ENCODE results near the gene ITPK1.

Gene ITPK1

GRCh38 chr14:92948647-92949046, 167.1 kb downstream of the ITPK1 start:
- Histone ChIP-seq H3K79me2 (ENCODE audit: insufficient read depth, low read length) (no peaks in the 10 kb centered on the region), H3K4me2 (ENCODE audit: insufficient read depth, low read length) (no peak overlapping the region), H3K4me1 (ENCODE audit: insufficient read depth, low read length) (no peaks in the 10 kb centered on the region), H3K9me3 (ENCODE audit: insufficient read depth, low read length, severe bottlenecking) (no peaks in the 10 kb centered on the region), H3K9ac (ENCODE audit: low read depth, low read length) (no peak overlapping the region), H3K27ac (ENCODE audit: low read length) (no peak overlapping the region), H3K27me3 (ENCODE audit: insufficient read depth, low read length, poor library complexity) (no peaks in the 10 kb centered on the region), H2AFZ (ENCODE audit: low read depth, low read length) (no peak overlapping the region), H3K36me3 (ENCODE audit: insufficient read depth, low read length) (peaks cover 57% of the 10 kb centered on the region), H3K4me3 (ENCODE audit: low read depth in 1 of 2, low read length in 2 of 2) (no peak overlapping the region), H4K20me1 (ENCODE audit: insufficient read depth, low read length) (peaks cover 9% of the 10 kb centered on the region)
- ATAC-seq (ENCODE audit: insufficient read depth, low read depth) (no peak), DNase-seq (no peak)
- no peak for TF ChIP-seq EZH2 (IDR thresholded peaks at IDR 0.05; ENCODE audit: borderline replicate concordance, low read depth, low read length, severe bottlenecking)
- TF ChIP-seq, protein P1, sequence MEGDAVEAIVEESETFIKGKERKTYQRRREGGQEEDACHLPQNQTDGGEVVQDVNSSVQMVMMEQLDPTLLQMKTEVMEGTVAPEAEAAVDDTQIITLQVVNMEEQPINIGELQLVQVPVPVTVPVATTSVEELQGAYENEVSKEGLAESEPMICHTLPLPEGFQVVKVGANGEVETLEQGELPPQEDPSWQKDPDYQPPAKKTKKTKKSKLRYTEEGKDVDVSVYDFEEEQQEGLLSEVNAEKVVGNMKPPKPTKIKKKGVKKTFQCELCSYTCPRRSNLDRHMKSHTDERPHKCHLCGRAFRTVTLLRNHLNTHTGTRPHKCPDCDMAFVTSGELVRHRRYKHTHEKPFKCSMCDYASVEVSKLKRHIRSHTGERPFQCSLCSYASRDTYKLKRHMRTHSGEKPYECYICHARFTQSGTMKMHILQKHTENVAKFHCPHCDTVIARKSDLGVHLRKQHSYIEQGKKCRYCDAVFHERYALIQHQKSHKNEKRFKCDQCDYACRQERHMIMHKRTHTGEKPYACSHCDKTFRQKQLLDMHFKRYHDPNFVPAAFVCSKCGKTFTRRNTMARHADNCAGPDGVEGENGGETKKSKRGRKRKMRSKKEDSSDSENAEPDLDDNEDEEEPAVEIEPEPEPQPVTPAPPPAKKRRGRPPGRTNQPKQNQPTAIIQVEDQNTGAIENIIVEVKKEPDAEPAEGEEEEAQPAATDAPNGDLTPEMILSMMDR (IDR thresholded peaks at IDR 0.05; ENCODE audit: borderline replicate concordance, extremely low read depth, low read length, poor library complexity, severe bottlenecking) = no peak

DNA sequence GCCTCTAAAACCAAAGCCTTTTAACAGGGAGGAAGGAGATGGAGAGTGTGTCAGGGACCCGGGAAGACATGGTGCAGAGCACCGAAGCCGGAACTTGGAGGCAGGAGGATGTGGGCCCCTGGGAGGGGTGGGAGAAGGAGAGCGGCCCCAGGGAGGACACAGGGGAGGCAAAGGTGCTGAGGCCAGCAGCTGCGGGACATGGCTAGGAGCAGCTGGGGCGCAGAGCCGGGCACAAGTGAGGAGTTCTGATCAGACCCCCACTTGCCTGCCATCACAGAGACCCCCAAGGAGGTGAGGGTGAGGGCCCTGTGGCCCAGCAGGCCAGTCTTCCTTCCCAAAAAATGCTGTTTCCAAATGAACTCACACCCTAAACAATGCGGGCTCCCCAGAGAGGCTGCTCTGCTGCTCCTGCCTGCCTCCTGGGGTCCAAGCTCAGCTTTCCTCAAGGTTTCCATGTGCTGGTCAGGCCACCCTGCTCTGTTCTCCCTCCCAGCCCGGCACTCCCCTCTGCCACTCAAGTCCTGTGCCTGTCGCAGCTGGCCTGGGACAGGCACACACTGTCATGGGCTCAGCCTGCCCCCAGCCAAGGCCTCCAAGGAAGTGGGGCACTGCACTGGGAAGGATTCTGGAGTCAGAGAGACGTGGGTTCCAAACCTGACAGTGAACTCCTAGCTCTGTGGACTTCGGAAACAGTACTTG, 168.7 kb downstream of the ITPK1 start:
- ATAC-seq (ENCODE audit: insufficient read depth, low read depth) (no peak), DNase-seq (no peak)
- no peak overlapping the region for H3K4me3 ChIP-seq (ENCODE audit: low read depth in 1 of 2, low read length in 2 of 2)
- no peak overlapping the region for H3K4me2 ChIP-seq (ENCODE audit: insufficient read depth, low read length)
- H4K20me1 ChIP-seq (ENCODE audit: insufficient read depth, low read length) = peaks cover 11% of the 10 kb centered on the region
- no peaks in the 10 kb centered on the region for H3K4me1 ChIP-seq (ENCODE audit: insufficient read depth, low read length)
- H3K27me3 ChIP-seq (ENCODE audit: insufficient read depth, low read length, poor library complexity) = no peaks in the 10 kb centered on the region
- no peak for TF ChIP-seq EZH2 (IDR thresholded peaks at IDR 0.05; ENCODE audit: borderline replicate concordance, low read depth, low read length, severe bottlenecking)
- TF ChIP-seq, protein P1 (IDR thresholded peaks at IDR 0.05; ENCODE audit: borderline replicate concordance, extremely low read depth, low read length, poor library complexity, severe bottlenecking) = no peak
- peaks cover 56% of the 10 kb centered on the region for H3K36me3 ChIP-seq (ENCODE audit: insufficient read depth, low read length)
- H3K9ac ChIP-seq (ENCODE audit: low read depth, low read length) = no peak overlapping the region
- H3K79me2 ChIP-seq (ENCODE audit: insufficient read depth, low read length) = no peaks in the 10 kb centered on the region
- no peak overlapping the region for H3K27ac ChIP-seq (ENCODE audit: low read length)
- no peaks in the 10 kb centered on the region for H3K9me3 ChIP-seq (ENCODE audit: insufficient read depth, low read length, severe bottlenecking)
- H2AFZ ChIP-seq (ENCODE audit: low read depth, low read length) = no peak overlapping the region

DNA sequence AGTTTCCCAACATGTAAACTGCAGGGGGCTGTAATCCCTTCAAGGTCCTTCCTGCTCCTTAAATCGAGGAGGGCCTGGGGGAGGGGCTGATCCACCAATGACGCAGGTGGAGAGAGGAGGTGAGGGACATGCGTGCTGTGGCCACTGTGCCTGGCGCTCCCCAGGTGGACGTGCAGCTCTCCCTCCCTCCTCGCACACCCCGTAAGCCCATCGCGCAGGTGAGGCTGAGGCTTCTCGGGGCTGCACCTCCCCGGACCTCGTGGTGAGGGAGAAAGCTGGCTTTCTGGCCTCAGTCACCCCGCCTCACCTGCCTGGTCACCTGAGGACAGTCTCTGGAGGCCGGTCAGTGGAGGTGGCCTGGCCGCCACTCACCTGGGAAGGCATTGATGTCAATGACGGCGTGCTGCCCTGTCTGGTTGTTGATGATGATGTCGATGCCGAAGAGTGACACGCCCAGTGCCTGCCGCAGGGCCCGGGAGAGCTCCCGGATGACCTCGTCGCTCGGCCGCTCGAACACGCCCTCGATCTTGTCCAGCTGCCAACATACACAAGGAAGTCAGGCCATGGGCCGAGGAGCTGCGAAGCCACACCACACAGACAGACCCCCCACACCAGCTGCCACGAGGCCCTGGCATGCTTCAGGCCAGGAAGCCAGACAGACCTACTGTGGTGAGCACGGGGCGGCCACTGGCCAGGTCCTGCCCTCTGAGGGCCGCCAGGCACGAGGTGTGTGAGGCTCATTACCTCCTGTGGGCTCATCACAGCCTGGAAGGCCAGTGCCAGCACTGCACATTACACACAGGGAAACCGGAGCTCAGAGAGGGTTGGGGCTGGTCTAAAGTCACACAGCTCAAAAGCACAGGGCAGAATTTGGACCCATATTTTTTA, 169.5 kb downstream of the ITPK1 start:
- H3K9me3 ChIP-seq (ENCODE audit: insufficient read depth, low read length, severe bottlenecking) = no peaks in the 10 kb centered on the region
- H3K4me1 ChIP-seq (ENCODE audit: insufficient read depth, low read length) = no peaks in the 10 kb centered on the region
- no peaks in the 10 kb centered on the region for H3K27me3 ChIP-seq (ENCODE audit: insufficient read depth, low read length, poor library complexity)
- no peak overlapping the region for H2AFZ ChIP-seq (ENCODE audit: low read depth, low read length)
- peaks cover 9% of the 10 kb centered on the region; the same call in 1 of the 2 replicates for H4K20me1 ChIP-seq (ENCODE audit: insufficient read depth, low read length)
- no peak for TF ChIP-seq EZH2 (IDR thresholded peaks at IDR 0.05; ENCODE audit: borderline replicate concordance, low read depth, low read length, severe bottlenecking)
- TF ChIP-seq, protein P1 (IDR thresholded peaks at IDR 0.05; ENCODE audit: borderline replicate concordance, extremely low read depth, low read length, poor library complexity, severe bottlenecking) = no peak
- H3K4me2 ChIP-seq (ENCODE audit: insufficient read depth, low read length) = no peak overlapping the region
- peaks cover 55% of the 10 kb centered on the region for H3K36me3 ChIP-seq (ENCODE audit: insufficient read depth, low read length)
- no peak overlapping the region for H3K4me3 ChIP-seq (ENCODE audit: low read depth in 1 of 2, low read length in 2 of 2)
- no peak overlapping the region for H3K9ac ChIP-seq (ENCODE audit: low read depth, low read length)
- DNase-seq (no peak), ATAC-seq (ENCODE audit: insufficient read depth, low read depth) (no peak)
- H3K79me2 ChIP-seq (ENCODE audit: insufficient read depth, low read length) = no peaks in the 10 kb centered on the region
- no peak overlapping the region for H3K27ac ChIP-seq (ENCODE audit: low read length)

All from DND-41 (cell line).